Body of pancreas (tissue), 4 donors: Measurements from ENCODE around the gene DRAP1. TPM values are rescaled to one million over a fixed set of nuclear protein-coding genes. Genes with fewer than 3 reads are reported as not detected.

ENCODE experiments used
- ATAC-seq: fragments of 150-250 bp; one replicate; pipeline ENCODE4 v1.9.1; 2016
- DNase-seq, 4 donors: peaks; one replicate each; pipeline ENCODE4 v3.0.0-alpha.2; 2019
- H3K27ac ChIP-seq, 4 donors: fragments of 200-600 bp; sonication (generic); 1 replicate in 3 of 4; 2 replicates in 1 of 4; pipeline versions ENCODE4 v1.5.1 to v1.6.1; 2016 to 2019; ENCODE audit warnings: mild to moderate bottlenecking in 1 of 4, mixed read lengths in 1 of 4, moderate library complexity in 1 of 4
- H3K27me3 ChIP-seq, 2 donors: fragments of 200-600 bp; sonication (generic); one replicate each; pipeline ENCODE4 v1.6.0; 2016; ENCODE audit warnings: mild to moderate bottlenecking in 1 of 2
- H3K36me3 ChIP-seq, 2 donors: fragments of 200-600 bp; sonication (generic); replicated peaks in 1 of 2; 2 replicates each; pipeline ENCODE4 v1.5.1; 2016; ENCODE audit warnings: low read depth in 2 of 2; ENCODE audit not compliant: insufficient read depth in 1 of 2
- H3K4me1 ChIP-seq: fragments of 200-600 bp; sonication (generic); one replicate; pipeline ENCODE4 v1.6.0; 2016
- H3K4me3 ChIP-seq, 2 donors: fragments of 200-600 bp; sonication (generic); 1 replicate in 1 of 2; 2 replicates in 1 of 2; pipeline ENCODE4 v1.5.1; 2016 to 2019
- H3K9me3 ChIP-seq, 3 donors: fragments of 200-600 bp; sonication (generic); 1 replicate in 2 of 3; 2 replicates in 1 of 3; pipeline ENCODE4 v1.5.1; 2016
- POLR2A ChIP-seq, 3 donors: fragments of 450-650 bp; IDR thresholded peaks; one replicate each; pipeline ENCODE4 v1.6.1; 2016; ENCODE audit warnings: antibody characterized with exemption in 3 of 3, mild to moderate bottlenecking in 2 of 3
- WGBS, 2 donors: methylation state at CpG; one replicate each; pipeline ENCODE4 v1.1.5; 2017; 5-methylcytosine and 5-hydroxymethylcytosine counted together
- intact Hi-C: fragments of 100-400 bp; cut with DNase I; formaldehyde crosslinking; loops from one replicate; pipeline ENCODE4 v1.15.1; 2023
- total RNA-seq, 2 donors: library from RNA; depleted of rRNA; stranded (reverse); fragments of >200 nt; gene quantifications; one replicate each; pipeline ENCODE4 v1.1.0, GENCODE V29; 2016
- TF ChIP-seq, protein P1 (sequence below), 7 experiments: fragments of 450-650 bp in 4 of 7; fragments of 200-600 bp in 3 of 7; sonication (generic) in 3 of 7; IDR thresholded peaks; one replicate each; pipeline ENCODE4 v1.5.1; 2016 to 2019; ENCODE audit warnings: antibody characterized with exemption in 7 of 7

Gene DRAP1
- total RNA-seq, 2 donors from 2014 or later, result 29.6 to 91.6 TPM

- 4 to 24% methylated on average over 9 to 64 of the region's 77 CpGs for WGBS, 2 donors
- peak within 1 kb of the TSS; percentile 95 to 99 for H3K4me3 ChIP-seq
- ATAC-seq (peak; percentile 82), DNase-seq (peak in 1 of 4 donors; percentile 42)
- TF ChIP-seq POLR2A (IDR thresholded peaks at IDR 0.05), result peak in 1 of 3 donors; percentile 5
- TF ChIP-seq, protein P1, sequence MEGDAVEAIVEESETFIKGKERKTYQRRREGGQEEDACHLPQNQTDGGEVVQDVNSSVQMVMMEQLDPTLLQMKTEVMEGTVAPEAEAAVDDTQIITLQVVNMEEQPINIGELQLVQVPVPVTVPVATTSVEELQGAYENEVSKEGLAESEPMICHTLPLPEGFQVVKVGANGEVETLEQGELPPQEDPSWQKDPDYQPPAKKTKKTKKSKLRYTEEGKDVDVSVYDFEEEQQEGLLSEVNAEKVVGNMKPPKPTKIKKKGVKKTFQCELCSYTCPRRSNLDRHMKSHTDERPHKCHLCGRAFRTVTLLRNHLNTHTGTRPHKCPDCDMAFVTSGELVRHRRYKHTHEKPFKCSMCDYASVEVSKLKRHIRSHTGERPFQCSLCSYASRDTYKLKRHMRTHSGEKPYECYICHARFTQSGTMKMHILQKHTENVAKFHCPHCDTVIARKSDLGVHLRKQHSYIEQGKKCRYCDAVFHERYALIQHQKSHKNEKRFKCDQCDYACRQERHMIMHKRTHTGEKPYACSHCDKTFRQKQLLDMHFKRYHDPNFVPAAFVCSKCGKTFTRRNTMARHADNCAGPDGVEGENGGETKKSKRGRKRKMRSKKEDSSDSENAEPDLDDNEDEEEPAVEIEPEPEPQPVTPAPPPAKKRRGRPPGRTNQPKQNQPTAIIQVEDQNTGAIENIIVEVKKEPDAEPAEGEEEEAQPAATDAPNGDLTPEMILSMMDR (IDR thresholded peaks at IDR 0.05), result no peak
- peaks cover 49% of the 10 kb centered on the region for H3K4me1 ChIP-seq
- peaks cover 2 to 5% of the 10 kb centered on the region in 2 donors for H3K36me3 ChIP-seq
- no peaks in the 10 kb centered on the region for H3K9me3 ChIP-seq
- intact Hi-C loops, result no loop called here
- H3K27ac ChIP-seq, result peak within 1 kb of the TSS; percentile 81 to 88 (median 85)
- no peaks in the 10 kb centered on the region for H3K27me3 ChIP-seq
These were observed 750 bp upstream of the DRAP1 start, which contains the start of gene C11orf68 for GRCh38 chr11:65918211-65919140. Gene C11orf68, minus strand, starts transcription at chr11:65919062. Its CDS starts 31 bp downstream, at chr11:65919031.

DNA sequence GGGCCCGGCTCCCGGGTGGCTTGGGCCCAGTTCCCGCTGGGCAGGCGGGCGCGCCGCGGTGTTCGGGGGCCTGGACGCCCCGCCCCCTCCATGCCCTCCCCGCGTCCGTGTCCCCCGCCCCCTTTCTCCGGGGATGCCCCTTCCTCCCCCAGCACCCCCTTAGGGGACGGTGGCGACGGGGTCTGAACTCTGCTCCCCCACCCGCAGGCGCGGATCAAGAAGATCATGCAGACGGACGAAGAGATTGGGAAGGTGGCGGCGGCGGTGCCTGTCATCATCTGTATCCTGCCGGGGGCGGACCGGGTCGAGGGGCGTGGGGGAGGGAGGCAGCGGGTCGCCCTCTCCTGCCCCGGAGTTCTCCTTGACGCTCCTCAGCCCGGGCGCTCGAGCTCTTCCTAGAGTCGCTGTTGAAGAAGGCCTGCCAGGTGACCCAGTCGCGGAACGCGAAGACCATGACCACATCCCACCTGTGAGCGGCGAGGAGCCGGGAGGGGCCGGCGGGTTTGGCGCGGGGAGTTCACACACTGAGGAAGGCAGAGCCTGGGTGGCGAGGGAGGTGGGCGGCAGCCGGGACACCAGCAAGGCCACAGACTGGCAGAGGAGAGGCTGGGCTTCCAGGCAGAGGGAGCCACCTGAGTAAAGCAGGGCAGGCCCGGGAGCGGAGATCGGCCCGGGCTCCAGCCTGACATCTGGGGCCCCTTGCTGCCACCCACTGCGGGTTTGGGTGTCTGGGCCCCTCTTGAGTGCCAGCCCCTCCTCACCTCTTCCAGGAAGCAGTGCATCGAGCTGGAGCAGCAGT lies 546 bp downstream of the DRAP1 start:
- peak in 3 of 4 donors; percentile 38 to 54 (median 51) for DNase-seq
- no peak for TF ChIP-seq POLR2A (IDR thresholded peaks at IDR 0.05)
- TF ChIP-seq, protein P1 (IDR thresholded peaks at IDR 0.05), result no peak
- Histone ChIP-seq H3K9me3 (no peaks in the 10 kb centered on the region), H3K27me3 (no peaks in the 10 kb centered on the region), H3K27ac (peak overlapping the region; percentile 72 to 88 (median 80)), H3K36me3 (peaks cover 2 to 5% of the 10 kb centered on the region in 2 donors), H3K4me3 (peak overlapping the region; percentile 72 to 95), H3K4me1 (peaks cover 49% of the 10 kb centered on the region)
- 0% methylated on average over 42 of the region's 60 CpGs; no CpG with 5 or more reads in 1 of the 2 donors for WGBS, 2 donors
- intact Hi-C loops, result loop anchor here (5.0 kb wide), 1 partner anchor 38 kb away; no protein-coding TSS in a partner anchor
- ATAC-seq, result peak; percentile 13

DNA sequence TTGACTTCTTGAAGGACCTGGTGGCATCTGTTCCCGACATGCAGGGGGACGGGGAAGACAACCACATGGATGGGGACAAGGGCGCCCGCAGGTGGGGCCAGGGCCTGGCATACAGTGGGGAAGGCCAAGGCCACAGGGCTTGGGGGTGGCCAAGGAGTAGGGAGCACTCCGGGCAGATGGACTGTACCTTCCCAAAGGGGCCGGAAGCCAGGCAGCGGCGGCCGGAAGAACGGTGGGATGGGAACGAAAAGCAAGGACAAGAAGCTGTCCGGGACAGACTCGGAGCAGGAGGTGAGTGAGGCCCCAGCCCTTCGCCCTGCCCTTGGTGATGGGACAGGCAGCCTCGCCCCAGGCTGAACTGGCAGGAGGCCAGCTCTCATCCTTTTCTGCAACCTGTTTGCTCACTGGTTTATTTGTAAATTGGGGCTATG lies 1.2 kb downstream of the DRAP1 start:
- peaks cover 2 to 5% of the 10 kb centered on the region in 2 donors for H3K36me3 ChIP-seq
- H3K27ac ChIP-seq, result no peak overlapping the region
- WGBS, 2 donors, result 55 to 60% methylated on average over 13 of the region's 15 CpGs
- no peaks in the 10 kb centered on the region for H3K9me3 ChIP-seq
- peaks cover 44% of the 10 kb centered on the region for H3K4me1 ChIP-seq
- DNase-seq (no peak), ATAC-seq (no peak)
- intact Hi-C loops, result loop anchor here (5.0 kb wide), 1 partner anchor 37 kb away; no protein-coding TSS in a partner anchor
- peak overlapping the region; percentile 72 to 95 for H3K4me3 ChIP-seq
- TF ChIP-seq POLR2A (IDR thresholded peaks at IDR 0.05), result no peak
- TF ChIP-seq, protein P1 (IDR thresholded peaks at IDR 0.05), result no peak
- H3K27me3 ChIP-seq, result no peaks in the 10 kb centered on the region

DNA sequence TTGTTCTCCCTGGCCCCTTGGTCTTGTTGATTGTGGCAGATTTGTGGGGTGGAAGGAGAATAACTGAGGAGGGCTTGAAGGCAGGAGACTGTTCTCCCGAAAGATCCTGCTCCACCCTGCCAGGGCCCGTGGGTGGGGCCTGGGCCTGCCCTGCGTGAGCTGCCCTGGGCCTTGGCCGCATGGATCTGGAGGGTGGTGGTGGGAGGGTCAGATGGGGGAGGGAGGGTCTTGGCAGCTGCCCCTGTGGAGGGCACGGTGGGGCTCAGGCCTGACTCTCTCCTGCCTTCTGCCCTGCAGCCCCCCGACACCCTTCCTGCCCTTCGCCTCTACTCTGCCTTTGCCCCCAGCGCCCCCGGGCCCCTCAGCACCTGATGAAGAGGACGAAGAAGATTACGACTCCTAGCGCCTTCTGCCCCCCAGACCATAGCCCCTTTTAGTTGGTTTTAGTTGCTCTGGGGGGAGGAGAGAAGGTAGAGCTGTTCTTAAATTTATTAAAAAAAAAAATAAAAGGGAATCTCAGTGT lies 1.9 kb downstream of the DRAP1 start:
- no peak overlapping the region for H3K27ac ChIP-seq
- DNase-seq, result no peak
- no peak overlapping the region for H3K4me3 ChIP-seq
- peaks cover 2 to 5% of the 10 kb centered on the region in 2 donors for H3K36me3 ChIP-seq
- WGBS, 2 donors, result 73 to 96% methylated on average over 8 to 12 of the region's 12 CpGs
- H3K27me3 ChIP-seq, result no peaks in the 10 kb centered on the region
- intact Hi-C loops, result loop anchor here (5.0 kb wide), 1 partner anchor 36 kb away; no protein-coding TSS in a partner anchor
- H3K9me3 ChIP-seq, result no peaks in the 10 kb centered on the region
- no peak for ATAC-seq
- no peak for TF ChIP-seq POLR2A (IDR thresholded peaks at IDR 0.05)
- TF ChIP-seq, protein P1 (IDR thresholded peaks at IDR 0.05), result no peak
- H3K4me1 ChIP-seq, result peaks cover 36% of the 10 kb centered on the region
